Left colon (tissue), 2 donors: Measurements from ENCODE around the gene SET. TPM values are rescaled to one million over a fixed set of nuclear protein-coding genes. Genes with fewer than 3 reads are reported as not detected.

Experiments used
- ATAC-seq: fragments of 200-7000 bp; cut with Tn5 transposase; one replicate; pipeline ENCODE4 v1.9.1; 2020; ENCODE audit warnings: mild to moderate bottlenecking, moderate library complexity
- DNase-seq, 2 donors: peaks; one replicate each; pipeline ENCODE4 v3.0.0-alpha.2; 2020
- intact Hi-C, 2 donors: fragments of 100-400 bp; cut with DNase I in 1 of 2; cut with micrococcal nuclease in 1 of 2; formaldehyde crosslinking; loops; one replicate each; pipeline versions ENCODE4 v1.11.2 to v1.14.0; 2022; cut with DNase I, micrococcal nuclease
- total RNA-seq, 2 donors: library from RNA; stranded (reverse); fragmentation: NEBNext Ultra II Directional; extraction: Animal tissue kit (Norgen Biotek cat#: 25700); gene quantifications; one replicate each; pipeline ENCODE4 v1.2.1, GENCODE V29; 2021
- donor health status: DM: no; HTN: no; CAD: no.
- donor health status: DM: yes; HTN: yes; CAD: no.

The SET gene
- total RNA-seq, 2 donors from 2014 or later, result 153 to 193 TPM

DNA sequence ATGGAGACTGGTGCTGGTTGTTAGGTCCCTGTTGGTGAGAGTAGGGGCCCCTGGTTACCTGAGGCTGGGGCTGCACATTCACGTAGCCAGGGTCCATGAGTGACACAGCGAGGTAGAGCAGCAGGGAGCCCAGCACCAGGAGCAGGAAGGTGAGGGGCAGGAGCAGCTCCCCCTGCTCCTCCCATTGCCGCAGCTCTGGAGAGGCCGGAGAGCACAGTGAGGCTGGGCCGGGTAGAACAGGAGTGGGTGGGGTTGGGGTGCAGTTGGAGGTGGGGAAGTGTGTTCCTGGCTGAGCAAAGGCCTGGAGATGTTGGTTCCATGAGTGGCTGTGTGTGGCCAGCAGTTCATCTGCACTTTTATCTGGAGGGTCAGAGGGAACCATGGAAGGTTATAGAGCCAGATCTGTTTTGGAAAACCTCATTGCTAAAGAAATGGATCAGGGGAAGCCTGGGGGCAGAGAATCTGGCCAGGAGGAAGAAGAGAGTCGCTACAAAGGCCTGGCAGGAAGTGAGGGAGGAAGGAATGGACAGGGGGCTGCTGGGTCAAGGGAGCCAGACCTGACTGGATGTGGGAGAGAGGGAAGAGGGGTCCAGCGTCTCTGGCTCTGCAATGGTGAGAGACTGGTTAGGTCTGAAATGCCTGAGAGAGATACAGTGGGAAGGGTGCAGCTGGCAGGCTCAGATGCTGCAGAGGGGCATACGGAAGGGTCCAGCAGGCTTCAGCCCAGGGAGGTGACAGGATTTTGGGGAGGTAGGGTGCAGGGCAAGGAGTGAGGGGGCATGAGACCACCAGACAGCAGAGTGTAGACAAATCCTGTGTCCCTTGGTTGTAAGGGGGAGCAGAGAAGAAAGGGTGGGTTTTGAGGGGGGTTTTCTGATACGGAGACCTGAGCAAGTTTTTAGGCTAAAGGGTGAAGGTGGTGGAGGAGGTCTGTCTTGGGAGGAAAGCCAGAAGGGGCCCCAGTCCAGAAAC, 33.6 kb downstream of the SET start:
- intact Hi-C loops, result no loop called here
- DNase-seq, result no peak
- ATAC-seq, result no peak

DNA sequence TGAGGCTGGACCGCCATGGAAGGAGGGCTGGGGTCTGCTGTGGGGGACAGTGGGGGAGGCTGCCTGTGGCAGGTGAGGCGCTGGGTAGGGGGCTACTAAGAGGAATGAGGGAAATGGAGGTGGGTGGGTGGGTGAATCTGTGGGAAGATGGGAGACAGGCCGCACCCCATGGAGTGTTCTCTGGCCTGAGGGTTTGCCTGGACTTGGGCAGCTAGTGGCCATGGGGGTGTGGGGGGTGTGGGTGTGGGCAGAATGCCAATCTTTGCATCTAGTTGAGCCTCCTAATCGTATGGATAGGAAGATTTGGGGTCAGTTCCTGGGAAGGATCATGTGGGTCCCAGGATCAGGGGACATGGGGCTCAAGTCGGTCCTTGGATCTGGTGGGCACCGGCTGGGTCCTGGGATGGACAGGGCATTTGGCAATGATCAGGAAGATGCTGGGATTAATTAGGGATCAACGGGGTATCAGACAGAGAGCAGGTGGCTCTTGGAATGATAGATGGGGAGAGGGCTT, 34.4 kb downstream of the SET start:
- intact Hi-C loops, result no loop called here
- ATAC-seq, result no peak
- peak in 1 of 2 donors; percentile 36 for DNase-seq

DNA sequence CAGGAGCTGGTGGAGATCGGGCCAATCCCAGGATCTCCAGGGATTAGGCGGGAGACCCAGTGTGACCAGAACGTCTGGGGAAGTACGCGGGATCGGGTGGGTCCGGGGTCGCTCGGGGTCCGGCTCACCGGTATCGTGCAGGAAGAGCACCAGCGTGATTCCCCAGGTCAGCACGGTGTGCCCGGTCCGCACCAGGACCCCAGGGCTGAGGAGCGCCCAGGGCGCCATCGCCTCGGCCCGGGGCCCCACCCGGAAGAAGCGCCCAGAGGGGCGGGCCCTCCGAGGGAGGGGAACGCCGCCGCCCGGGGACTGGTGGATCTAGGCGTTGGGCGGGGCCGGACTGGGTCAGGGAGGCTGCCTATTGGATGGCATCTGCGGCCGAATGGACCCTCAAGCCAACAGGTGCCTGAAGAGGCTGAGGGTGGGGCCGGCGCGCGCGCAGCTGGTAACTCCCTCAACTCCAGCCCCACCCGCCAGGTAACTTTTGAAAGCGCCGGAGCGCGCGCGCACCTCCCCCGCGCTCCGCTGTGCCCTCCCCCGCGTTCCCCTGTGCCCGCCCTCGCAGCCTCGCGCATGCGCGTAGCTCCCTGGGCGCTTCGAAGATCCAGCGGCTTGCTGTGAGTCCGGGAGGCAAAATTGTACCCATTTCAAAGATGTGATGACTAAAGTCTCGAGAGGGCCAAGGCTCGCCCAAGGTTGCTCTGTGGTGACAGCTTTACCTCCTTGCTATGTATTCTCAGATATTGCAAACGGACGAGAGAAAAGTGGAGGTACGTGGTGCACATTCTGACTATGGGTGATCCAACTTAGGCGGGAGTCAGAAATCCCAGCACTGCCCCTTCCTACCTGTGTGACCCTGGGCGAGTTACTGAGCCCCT, 35.1 kb downstream of the SET start, which contains the start of gene ZDHHC12:
Gene ZDHHC12 (minus strand): TSS at position 262 of the 878 bp plus-strand sequence. CDS start 34 bp downstream, at position 228.
- intact Hi-C loops, result no loop called here
- ATAC-seq (peak; percentile 87), DNase-seq (peak; percentile 99)

DNA sequence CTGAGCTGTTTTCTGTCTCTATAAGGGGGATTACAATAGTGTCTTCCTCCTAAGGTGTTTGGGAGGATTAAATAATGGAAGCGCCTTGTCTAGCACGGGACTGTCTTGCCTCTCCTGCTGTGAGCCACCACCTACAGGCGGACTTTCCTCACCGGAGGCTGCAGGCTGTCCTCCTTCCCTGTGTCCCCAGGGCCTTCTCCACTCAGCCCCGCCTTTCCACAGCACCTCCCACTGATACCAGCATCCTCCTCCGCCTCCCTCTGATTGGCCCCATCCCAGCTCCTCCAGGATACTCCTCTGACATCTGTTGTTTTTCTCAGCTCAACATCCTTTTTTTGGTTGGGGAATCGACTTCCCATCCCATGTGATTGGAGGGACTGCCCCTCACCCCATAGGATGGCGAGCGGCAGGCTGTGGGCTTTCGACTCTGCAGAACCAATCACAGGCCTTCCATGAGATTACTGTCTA, 35.8 kb downstream of the SET start:
- ATAC-seq, result peak; percentile 74
- intact Hi-C loops, result no loop called here

DNA sequence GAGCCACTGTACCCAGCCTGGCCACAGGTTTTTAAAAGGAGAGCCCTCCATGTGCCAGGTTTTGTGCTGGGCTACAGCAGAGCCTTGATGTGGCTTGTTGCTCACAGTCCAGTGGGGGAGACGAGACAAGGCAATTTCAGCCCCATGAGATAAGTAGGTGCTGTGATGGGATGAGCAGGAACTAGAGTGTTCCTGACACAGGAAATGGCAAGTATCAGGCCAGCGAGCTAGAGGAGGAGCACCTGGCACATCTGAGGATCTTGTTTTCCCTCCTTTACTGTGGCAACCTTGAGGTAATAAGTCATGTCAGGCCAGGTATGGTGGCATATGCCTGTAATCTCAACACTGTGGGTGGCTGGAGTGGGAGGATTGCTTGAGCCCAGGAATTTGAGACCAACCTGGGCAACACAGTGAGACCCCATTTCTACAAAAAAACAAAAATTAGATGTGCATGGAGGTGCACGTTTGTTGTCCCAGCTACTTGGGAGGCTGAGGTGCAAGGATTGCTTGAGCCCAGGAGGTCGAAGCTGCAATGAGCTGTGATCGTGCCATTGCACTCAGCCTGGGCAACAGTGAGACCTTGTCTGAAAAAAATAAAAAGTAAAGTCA, 38.7 kb downstream of the SET start:
- intact Hi-C loops, result no loop called here
- ATAC-seq, result no peak
- DNase-seq, result no peak

More for the DNA sequence above, 35.8 kb downstream of the SET start:
- peak; percentile 81 to 88 for DNase-seq

DNA sequence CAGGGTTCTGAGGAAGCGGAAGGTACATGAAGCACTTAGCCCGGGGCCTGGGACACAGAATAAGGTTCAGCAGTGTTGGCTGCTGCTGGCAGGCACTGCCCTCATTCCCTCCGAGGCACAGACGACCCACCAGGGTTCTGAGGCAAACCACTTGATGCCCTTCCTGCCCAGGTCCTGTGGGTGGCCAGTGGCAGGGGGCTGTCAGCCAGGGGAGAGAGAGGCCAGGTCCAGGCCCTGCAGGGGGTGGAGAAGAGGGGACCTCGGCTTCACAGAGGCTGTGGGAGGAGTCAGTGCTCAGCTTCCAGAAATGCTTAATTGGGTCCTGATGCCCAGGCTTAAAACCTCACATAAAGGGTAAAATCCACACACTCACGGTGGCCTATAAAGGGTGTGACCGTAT, 39.3 kb downstream of the SET start:
- DNase-seq (no peak), ATAC-seq (no peak)
- intact Hi-C loops, result no loop called here

DNA sequence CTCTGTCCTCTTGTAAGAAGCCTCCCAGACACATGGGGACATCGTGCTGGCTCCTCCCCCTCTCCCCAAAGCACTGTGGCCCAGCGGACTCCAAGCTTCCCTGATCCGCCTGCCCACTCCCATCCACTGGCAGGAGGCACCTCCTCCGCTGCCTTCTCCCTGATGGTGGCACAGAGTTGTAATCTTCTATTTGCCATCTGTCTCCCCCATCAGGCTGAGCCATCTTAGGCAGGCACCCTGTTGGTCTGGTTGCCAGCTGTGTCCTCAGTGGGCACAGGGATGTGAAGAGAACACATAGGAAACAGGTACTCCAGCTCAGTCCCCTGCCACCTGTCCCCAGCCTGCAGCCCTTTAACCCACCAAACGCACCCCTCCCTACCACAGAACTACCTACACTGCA, 40.3 kb downstream of the SET start:
- no peak for DNase-seq
- intact Hi-C loops, result no loop called here
- no peak for ATAC-seq

DNA sequence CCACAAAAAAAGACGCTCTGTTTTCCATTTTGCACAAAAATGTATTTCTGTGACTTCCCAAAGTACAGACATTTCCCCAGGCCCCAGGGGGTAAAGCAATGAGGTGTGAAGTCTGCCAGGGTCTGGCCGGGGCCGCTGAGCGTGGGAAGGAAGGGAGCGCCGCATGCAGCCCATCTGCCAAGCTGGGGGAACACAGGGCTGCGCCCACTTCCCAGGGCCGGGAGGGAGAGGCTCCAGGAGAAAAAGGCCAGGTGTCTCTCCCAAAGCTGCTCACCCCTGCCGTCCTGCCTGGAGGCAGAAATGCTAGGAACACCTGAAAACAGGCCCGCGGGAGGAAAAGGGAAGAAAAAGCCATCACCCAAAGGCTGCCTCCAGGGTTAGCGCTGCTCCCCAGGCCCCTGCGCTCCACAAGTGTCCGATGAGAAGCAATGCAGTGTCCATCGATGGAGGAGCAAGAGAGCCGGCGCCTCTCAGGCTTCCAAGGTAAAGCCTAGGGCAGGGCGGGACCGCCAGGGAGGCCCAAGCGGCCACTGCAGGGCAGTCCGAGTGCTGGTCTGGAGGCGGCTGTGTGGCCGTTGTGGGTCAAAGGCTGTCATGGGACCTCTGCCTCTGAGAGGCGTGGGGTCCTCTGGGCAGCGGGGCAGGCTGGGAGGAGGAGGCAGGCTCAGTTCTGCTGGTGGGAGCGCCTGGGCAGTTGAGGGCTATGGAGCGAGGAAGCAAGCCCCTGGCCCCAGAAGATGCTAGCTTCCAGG, 40.9 kb downstream of the SET start:
- intact Hi-C loops, result no loop called here
- DNase-seq (no peak), ATAC-seq (no peak)

DNA sequence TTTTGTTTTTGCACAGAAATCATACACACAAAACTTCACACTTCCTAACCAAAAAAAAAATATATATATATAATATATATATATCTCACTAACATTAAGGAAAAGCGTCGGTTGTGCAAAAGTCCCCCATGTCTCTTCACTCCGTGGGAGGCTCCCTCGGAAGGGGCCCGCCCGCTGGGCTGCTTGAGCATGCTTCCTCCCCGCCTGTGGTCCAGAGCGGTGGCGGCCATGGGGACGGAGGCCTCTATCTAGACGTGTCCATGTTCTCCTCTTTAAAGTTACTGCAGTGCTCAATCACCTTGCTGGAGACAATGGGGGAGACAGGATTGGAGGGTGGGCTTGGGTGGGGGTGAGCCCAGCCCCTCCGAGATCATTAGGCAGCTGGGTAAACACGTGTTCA, 42.1 kb downstream of the SET start:
- DNase-seq (no peak), ATAC-seq (no peak)
- intact Hi-C loops, result no loop called here

DNA sequence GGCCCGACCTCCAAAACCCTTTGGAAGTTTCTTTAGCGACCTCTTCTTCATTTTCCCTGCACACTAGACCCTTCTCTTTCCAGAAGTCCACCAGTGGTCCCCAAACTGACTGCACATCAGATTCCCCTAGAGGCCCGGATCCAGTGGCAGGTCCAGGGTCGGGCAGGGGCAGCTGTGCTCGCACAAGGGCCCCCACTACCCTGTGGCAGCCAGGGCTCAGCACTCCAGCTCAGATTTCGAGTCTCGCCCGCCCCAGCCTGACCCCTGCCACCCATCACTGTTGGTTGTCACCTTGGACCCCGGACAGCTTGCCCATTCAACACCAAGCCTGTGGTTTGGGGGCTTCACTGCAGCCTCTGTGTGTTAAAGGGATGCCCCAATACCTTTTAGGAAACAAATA, 42.7 kb downstream of the SET start:
- intact Hi-C loops, result no loop called here
- no peak for ATAC-seq
- no peak for DNase-seq

DNA sequence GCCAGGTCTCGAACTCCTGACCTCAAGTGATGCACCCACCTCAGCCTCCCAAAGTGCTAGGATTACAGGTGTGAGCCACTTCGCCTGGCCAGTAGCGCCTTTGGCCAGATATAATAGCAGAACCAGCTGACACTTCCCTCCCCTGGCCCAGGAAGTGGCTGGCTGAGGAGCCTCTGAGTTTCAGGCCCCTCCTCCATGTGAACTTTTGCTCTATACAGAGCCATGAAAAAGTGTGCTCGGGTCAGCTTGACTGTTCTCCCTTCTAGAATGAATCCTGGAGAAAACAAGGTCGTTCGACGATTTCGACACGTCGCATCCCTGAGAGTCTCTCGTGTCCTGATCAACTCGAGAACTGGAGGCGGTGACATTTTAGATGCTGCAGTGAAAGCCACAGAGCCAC, 43.6 kb downstream of the SET start:
- DNase-seq (no peak), ATAC-seq (no peak)
- intact Hi-C loops, result no loop called here

DNA sequence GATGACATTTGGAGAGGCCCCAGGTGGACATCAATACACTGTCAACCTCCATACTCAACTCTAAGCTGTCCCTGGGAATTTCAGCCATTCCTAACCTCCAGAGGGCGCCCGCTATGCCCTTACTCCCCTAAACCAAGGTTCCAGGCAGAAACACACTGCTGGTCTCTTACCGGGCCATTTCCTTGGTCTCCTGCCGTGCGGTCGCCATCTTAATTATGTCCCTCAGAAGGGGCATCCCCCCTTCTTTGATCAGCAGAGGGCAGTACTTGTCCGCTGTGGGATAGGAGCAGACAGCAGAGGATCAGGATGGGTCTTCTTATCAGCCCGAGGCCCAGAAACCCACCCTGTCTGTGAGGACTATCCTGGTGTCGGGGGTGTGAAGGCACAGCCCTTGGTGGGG, 44.2 kb downstream of the SET start:
- DNase-seq (peak; percentile 74 to 85), ATAC-seq (peak; percentile 93)
- intact Hi-C loops, result no loop called here

DNA sequence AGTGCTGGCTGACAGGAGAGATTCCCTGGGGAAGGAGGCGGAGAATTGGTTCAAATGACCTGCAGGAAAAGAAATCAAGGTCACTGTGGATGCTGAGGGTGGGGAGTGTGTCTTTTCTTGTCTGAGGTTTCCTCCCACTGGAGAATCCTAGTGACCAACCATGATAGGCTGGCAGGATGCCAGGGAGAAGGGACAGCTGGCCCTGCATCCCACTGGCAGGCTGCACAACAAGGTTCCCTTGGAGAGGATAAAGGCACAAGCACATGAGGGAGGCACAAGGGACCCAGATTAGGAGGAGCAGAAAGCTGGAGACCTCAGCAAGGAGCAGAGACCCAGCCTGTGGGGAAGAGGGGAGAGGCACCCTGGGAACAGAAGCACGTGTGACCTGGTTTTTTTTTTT, 46.4 kb downstream of the SET start:
- intact Hi-C loops, result no loop called here
- no peak for DNase-seq
- no peak for ATAC-seq

DNA sequence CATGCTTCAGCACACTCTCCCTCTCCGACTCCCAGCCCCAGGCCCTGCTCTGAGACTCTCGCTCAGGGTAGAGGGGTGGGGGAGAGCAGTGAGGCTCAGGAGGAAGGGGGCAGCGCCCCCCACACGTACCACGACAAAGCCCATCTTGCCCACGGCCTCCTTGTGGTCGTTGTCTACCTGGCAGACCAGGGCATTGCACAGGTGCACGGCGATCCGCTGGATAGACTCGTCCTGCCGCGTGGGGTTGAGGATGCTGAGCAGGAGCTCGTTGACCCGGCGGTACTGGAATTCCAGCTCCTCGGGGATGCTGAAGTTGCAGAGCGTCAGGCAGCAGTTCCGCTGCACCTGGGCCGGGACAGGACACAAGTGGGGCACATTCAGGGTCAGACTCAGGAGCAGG, 53.4 kb downstream of the SET start:
- intact Hi-C loops, result no loop called here
- DNase-seq, result no peak
- peak; percentile 15 for ATAC-seq

DNA sequence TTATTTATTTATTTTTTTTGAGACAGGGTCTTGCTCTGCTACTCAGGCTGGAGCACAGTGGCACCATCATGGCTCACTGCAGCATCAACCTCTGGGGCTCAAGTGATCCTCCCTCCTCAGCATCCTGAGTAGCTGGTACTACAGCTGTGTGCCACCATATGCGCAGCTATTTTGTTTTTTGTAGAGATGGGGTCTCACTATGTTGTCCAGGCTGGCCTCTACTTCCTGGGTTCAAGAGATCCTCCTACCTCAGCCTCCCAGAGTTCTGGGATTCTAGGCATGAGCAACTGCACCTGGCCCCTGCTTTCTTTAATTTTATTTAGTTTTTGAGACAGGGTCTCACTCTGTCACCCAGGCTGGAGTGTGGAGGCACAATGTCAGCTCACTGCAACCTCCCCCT, 54.4 kb downstream of the SET start:
- intact Hi-C loops, result no loop called here
- DNase-seq (no peak), ATAC-seq (no peak)
